ENCODE measurements around the gene LYAR. TPM values are rescaled to one million over a fixed set of nuclear protein-coding genes. Genes with fewer than 3 reads are reported as not detected.

LYAR gene
- total and polyA plus RNA-seq, 2 of the 13 experiments (the other 11 are each of a cell fraction or from before 2014, with no cell fraction given), result 7.8 to 94.2 TPM

- TF ChIP-seq HIC2 (CRISPR knock-in tag; IDR thresholded peaks at IDR 0.05; ENCODE audit: low read depth) (no peak), PTBP1 (IDR thresholded peaks at IDR 0.05; ENCODE audit: low read depth, low read length, poor library complexity, severe bottlenecking) (no peak), ZNF547 (CRISPR knock-in tag; IDR thresholded peaks at IDR 0.05) (no peak), ZNF512 (CRISPR knock-in tag; IDR thresholded peaks at IDR 0.05) (no peak), ZNF558 (CRISPR knock-in tag; IDR thresholded peaks at IDR 0.05; ENCODE audit: borderline replicate concordance) (no peak), HDAC2 (CRISPR knock-in tag; IDR thresholded peaks at IDR 0.05) (no peak), RXRB (CRISPR knock-in tag; IDR thresholded peaks at IDR 0.05; ENCODE audit: borderline replicate concordance) (no peak)
Measured at GRCh38 chr4:4226606-4227438, 63.1 kb downstream of the LYAR start, which contains the start of gene OTOP1 (continued).

Data from HepG2 (cell line).